Neural cell (in vitro differentiated cells): ENCODE results near the gene MAP2. TPM values are rescaled to one million over a fixed set of nuclear protein-coding genes. Genes with fewer than 3 reads are reported as not detected.

Source experiments
- H2AFZ ChIP-seq: fragments of 200-600, 300-800 bp; sonication (generic), shearing (Covaris generic); 2 replicates; pipeline ENCODE4 v1.6.0; 2014; ENCODE audit warnings: low read depth, mild to moderate bottlenecking, antibody characterized with exemption, low read length, moderate library complexity
- H3F3A ChIP-seq: fragments of 200-600 bp; shearing (Covaris generic); 2 replicates; pipeline ENCODE4 v1.6.1; 2016; ENCODE audit warnings: mild to moderate bottlenecking, moderate library complexity, mixed read lengths, antibody characterized with exemption, low read length; ENCODE audit not compliant: insufficient read depth, poor library complexity, severe bottlenecking
- H3K27ac ChIP-seq: fragments of 200-600, 300-800 bp; sonication (generic), shearing (Covaris generic); 2 replicates; pipeline ENCODE4 v1.5.1; 2014; ENCODE audit warnings: mild to moderate bottlenecking, low read length, moderate library complexity
- H3K27me3 ChIP-seq: fragments of 300-800, 200-600 bp; sonication (generic), shearing (Covaris generic); 2 replicates; pipeline ENCODE4 v1.6.0; 2014; ENCODE audit warnings: mild to moderate bottlenecking, low read depth, low read length, moderate library complexity; ENCODE audit not compliant: insufficient read depth
- H3K36me3 ChIP-seq: fragments of 300-800, 200-600 bp; sonication (generic), shearing (Covaris generic); 2 replicates; pipeline ENCODE4 v1.5.1; 2014; ENCODE audit warnings: mild to moderate bottlenecking, antibody characterized with exemption, low read length, moderate library complexity; ENCODE audit not compliant: insufficient read depth
- H3K4me2 ChIP-seq: fragments of 300-800, 200-600 bp; sonication (generic), shearing (Covaris generic); 2 replicates; pipeline ENCODE4 v1.6.0; 2014; ENCODE audit warnings: mild to moderate bottlenecking, low read length
- H3K4me3 ChIP-seq: fragments of 300-800, 200-600 bp; sonication (generic), shearing (Covaris generic); 2 replicates; pipeline ENCODE4 v1.5.1; 2014; ENCODE audit warnings: mild to moderate bottlenecking, low read length, moderate library complexity
- H3K79me2 ChIP-seq: fragments of 200-600 bp; shearing (Covaris generic); replicated peaks from 2 replicates; pipeline ENCODE4 v1.6.0; 2014; ENCODE audit warnings: mild to moderate bottlenecking, low read length, moderate library complexity; ENCODE audit not compliant: insufficient read depth
- H3K9ac ChIP-seq: fragments of 300-800, 200-600 bp; sonication (generic), shearing (Covaris generic); 2 replicates; pipeline ENCODE4 v1.6.1; 2016; ENCODE audit warnings: mild to moderate bottlenecking, low read length, mixed read lengths
- H3K9me2 ChIP-seq: fragments of 200-600 bp; shearing (Covaris generic); 2 replicates; pipeline ENCODE4 v1.6.1; 2016; ENCODE audit warnings: mild to moderate bottlenecking, low read length, mixed read lengths; ENCODE audit not compliant: insufficient read depth
- H3K9me3 ChIP-seq: fragments of 200-600, 300-800 bp; sonication (generic), shearing (Covaris generic); 2 replicates; pipeline ENCODE4 v1.6.1; 2016; ENCODE audit warnings: mild to moderate bottlenecking, mixed run types, low read length, moderate library complexity, mixed read lengths
- H4K20me1 ChIP-seq: fragments of 200-600 bp; shearing (Covaris generic); 2 replicates; pipeline ENCODE4 v1.6.1; 2016; ENCODE audit warnings: mild to moderate bottlenecking, mixed run types; ENCODE audit not compliant: insufficient read depth
- CTCF ChIP-seq: fragments of 450-650 bp; IDR thresholded peaks from 2 replicates; pipeline ENCODE4 v1.5.1; 2014; ENCODE audit warnings: antibody characterized with exemption, mild to moderate bottlenecking, moderate library complexity; ENCODE audit not compliant: poor library complexity, severe bottlenecking
- EP300 ChIP-seq: fragments of 450-650 bp; conservative IDR thresholded peaks from 2 replicates; pipeline ENCODE4 v1.6.1; 2014; ENCODE audit warnings: antibody characterized with exemption, mild to moderate bottlenecking, moderate library complexity; ENCODE audit not compliant: poor library complexity, severe bottlenecking
- EZH2 ChIP-seq: fragments of 200-600, 300-800 bp; shearing (Covaris generic), sonication (generic); IDR thresholded peaks from 2 replicates; pipeline ENCODE4 v1.6.1; 2014; ENCODE audit warnings: antibody characterized with exemption, low read length, borderline replicate concordance, mild to moderate bottlenecking; ENCODE audit not compliant: insufficient read depth, poor library complexity, severe bottlenecking
- MXI1 ChIP-seq: fragments of 450-650 bp; conservative IDR thresholded peaks from 2 replicates; pipeline ENCODE4 v1.6.1; 2014; ENCODE audit warnings: antibody characterized with exemption, mild to moderate bottlenecking; ENCODE audit not compliant: poor library complexity, severe bottlenecking
- POLR2AphosphoS5 ChIP-seq: IDR thresholded peaks from 2 replicates; pipeline ENCODE4 v1.6.1; 2012
- RAD21 ChIP-seq: fragments of 450-650 bp; conservative IDR thresholded peaks from 2 replicates; pipeline ENCODE4 v1.6.1; 2014; ENCODE audit warnings: antibody characterized with exemption, mild to moderate bottlenecking, moderate library complexity
- REST ChIP-seq: IDR thresholded peaks from 2 replicates; pipeline ENCODE4 v1.6.1; 2012; ENCODE audit warnings: borderline replicate concordance
- SMC3 ChIP-seq: fragments of 450-650 bp; conservative IDR thresholded peaks from 2 replicates; pipeline ENCODE4 v1.6.1; 2014; ENCODE audit warnings: antibody characterized with exemption, mild to moderate bottlenecking, moderate library complexity; ENCODE audit not compliant: poor library complexity
- TAF1 ChIP-seq: IDR thresholded peaks from 2 replicates; pipeline ENCODE4 v1.6.1; 2012; ENCODE audit warnings: low read depth
- polyA plus RNA-seq: library from polyadenylated mRNA; depleted of rRNA; stranded (reverse); fragments of >200 nt; gene quantifications from 2 replicates; pipeline ENCODE4 v1.2.3, GENCODE V29; 2014

The MAP2 gene
- polyA plus RNA-seq, 1 donor from 2014 or later, result 450 TPM

- no peaks in the 10 kb centered on the region for H4K20me1 ChIP-seq
- H2AFZ ChIP-seq, result no peak overlapping the region
- H3K36me3 ChIP-seq, result no peaks in the 10 kb centered on the region
- H3K9ac ChIP-seq, result no peak overlapping the region
- no peaks in the 10 kb centered on the region for H3K9me3 ChIP-seq
- no peaks in the 10 kb centered on the region for H3F3A ChIP-seq
- no peak overlapping the region for H3K4me3 ChIP-seq
- H3K79me2 ChIP-seq, result no peaks in the 10 kb centered on the region
- H3K9me2 ChIP-seq, result no peaks in the 10 kb centered on the region
- no peak overlapping the region for H3K27ac ChIP-seq
- H3K4me2 ChIP-seq, result no peak overlapping the region
- no peaks in the 10 kb centered on the region for H3K27me3 ChIP-seq
- TF ChIP-seq EP300, result no peak
- TF ChIP-seq RAD21, result no peak
- TF ChIP-seq SMC3, result no peak
- TF ChIP-seq CTCF, result no peak
- TF ChIP-seq POLR2AphosphoS5, result no peak
- TF ChIP-seq MXI1, result no peak
- TF ChIP-seq TAF1, result no peak
- TF ChIP-seq EZH2, result no peak
- no peak for TF ChIP-seq REST
These were observed 329.2 kb downstream of the MAP2 start for GRCh38 chr2:209753020-209753419.

DNA sequence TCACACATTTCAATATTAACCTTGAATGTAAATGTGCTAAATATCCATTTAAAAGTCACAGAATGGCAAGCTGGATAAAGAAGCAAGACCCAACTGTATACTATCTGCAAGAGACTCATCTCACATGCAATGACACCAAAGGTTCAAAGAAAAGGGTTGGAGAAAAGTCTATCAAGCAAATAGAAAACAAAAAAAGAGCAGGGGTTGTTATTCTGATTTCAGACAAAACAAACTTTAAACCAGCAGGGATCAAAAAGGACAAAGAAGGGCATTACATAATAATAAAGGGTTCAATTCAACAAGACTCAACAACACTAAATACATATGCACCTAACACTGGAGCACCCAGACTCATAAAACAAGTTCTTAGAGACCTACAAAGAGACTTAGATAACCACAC is 333.3 kb downstream of the MAP2 start:
- TF ChIP-seq SMC3 (no peak), REST (no peak), RAD21 (no peak), CTCF (no peak), EZH2 (no peak), POLR2AphosphoS5 (no peak), MXI1 (no peak), EP300 (no peak), TAF1 (no peak)
- H3K9me2 ChIP-seq, result no peaks in the 10 kb centered on the region
- no peak overlapping the region for H2AFZ ChIP-seq
- no peak overlapping the region for H3K4me2 ChIP-seq
- no peak overlapping the region for H3K4me3 ChIP-seq
- H3K27me3 ChIP-seq, result no peaks in the 10 kb centered on the region
- no peak overlapping the region for H3K27ac ChIP-seq
- no peaks in the 10 kb centered on the region for H3K79me2 ChIP-seq
- H4K20me1 ChIP-seq, result no peaks in the 10 kb centered on the region
- H3K9me3 ChIP-seq, result peaks cover 3% of the 10 kb centered on the region
- no peaks in the 10 kb centered on the region for H3F3A ChIP-seq
- H3K36me3 ChIP-seq, result no peaks in the 10 kb centered on the region
- no peak overlapping the region for H3K9ac ChIP-seq
